ENCODE results near the gene IFI44L.

Gene IFI44L

DNA sequence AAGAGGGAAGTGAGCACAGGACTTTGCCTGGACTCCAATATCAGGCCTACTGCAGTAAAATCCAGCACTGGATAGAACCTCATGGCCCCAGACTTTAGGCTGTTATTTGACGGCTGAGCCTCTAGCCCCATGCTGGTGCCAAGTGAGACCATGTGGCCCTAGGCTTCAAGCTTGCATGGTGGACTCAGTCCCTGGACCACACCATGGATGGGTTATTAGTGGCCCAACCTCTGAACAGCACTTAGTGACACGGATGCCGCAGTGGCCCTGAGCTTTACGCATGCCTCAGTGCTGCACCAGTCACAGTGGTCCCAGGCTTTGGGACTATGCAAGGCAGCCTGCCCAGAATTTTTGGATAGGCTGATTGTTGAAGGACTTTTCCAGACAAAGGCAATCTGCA lies 13.0 kb downstream of the IFI44L start:
- no peak overlapping the region for H3K4me3 ChIP-seq (ENCODE audit: extremely low read depth, insufficient read depth, low read length, poor library complexity, severe bottlenecking)
- no peak overlapping the region for H3K27ac ChIP-seq (ENCODE audit: low read depth, low read length, severe bottlenecking)
- WGBS, 2 experiments (ENCODE audit: insufficient coverage in 2 of 2), result 92 to 93% methylated on average over 4 of the region's 4 CpGs
- no peaks in the 10 kb centered on the region for H3K4me1 ChIP-seq (ENCODE audit: control insufficient read depth, insufficient read depth, low read length, poor library complexity, severe bottlenecking)
- no peaks in the 10 kb centered on the region for H3K36me3 ChIP-seq (ENCODE audit: control insufficient read depth, insufficient read depth, low read length)
- H3K9me3 ChIP-seq (ENCODE audit: control insufficient read depth, low read length), result no peaks in the 10 kb centered on the region

DNA sequence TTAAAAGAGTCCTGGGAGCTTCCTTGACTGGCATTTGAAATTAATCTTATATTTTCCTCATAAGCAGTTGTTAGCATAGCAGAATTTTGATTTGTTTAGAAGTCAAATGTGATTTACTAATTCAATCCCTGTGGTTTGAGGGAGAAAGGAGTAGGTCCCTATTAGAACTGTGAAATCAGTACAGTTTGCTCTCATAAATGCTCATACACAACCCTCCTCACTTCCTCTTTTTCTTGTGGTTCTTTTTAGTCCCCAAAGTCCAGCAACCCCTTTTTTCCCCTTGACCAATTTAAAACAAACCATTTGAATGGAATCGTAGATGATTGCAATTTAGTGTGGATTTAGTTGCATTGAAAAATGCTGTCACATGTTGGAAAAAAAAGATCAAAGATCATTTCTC lies 20.2 kb downstream of the IFI44L start:
- no CpG with 5 or more reads among the region's 1 CpG for WGBS, 2 experiments (ENCODE audit: insufficient coverage in 2 of 2)
- no peaks in the 10 kb centered on the region for H3K4me1 ChIP-seq (ENCODE audit: control insufficient read depth, insufficient read depth, low read length, poor library complexity, severe bottlenecking)
- no peak overlapping the region for H3K27ac ChIP-seq (ENCODE audit: low read depth, low read length, severe bottlenecking)
- no peak overlapping the region for H3K4me3 ChIP-seq (ENCODE audit: extremely low read depth, insufficient read depth, low read length, poor library complexity, severe bottlenecking)
- peaks cover 4% of the 10 kb centered on the region for H3K9me3 ChIP-seq (ENCODE audit: control insufficient read depth, low read length)
- no peaks in the 10 kb centered on the region for H3K36me3 ChIP-seq (ENCODE audit: control insufficient read depth, insufficient read depth, low read length)

DNA sequence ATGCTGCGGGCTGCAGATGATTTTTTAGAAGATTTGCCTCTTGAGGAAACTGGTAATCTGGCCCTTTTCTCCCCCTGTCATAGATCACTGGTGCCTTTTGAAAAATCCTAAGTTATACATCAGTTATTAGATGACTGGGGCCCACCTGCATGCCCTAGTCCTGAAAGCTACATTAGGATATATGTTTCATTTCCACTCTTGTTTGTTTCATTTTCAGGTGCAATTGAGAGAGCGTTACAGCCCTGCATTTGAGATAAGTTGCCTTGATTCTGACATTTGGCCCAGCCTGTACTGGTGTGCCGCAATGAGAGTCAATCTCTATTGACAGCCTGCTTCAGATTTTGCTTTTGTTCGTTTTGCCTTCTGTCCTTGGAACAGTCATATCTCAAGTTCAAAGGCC lies 21.3 kb downstream of the IFI44L start:
- no peaks in the 10 kb centered on the region for H3K36me3 ChIP-seq (ENCODE audit: control insufficient read depth, insufficient read depth, low read length)
- no peak overlapping the region for H3K4me3 ChIP-seq (ENCODE audit: extremely low read depth, insufficient read depth, low read length, poor library complexity, severe bottlenecking)
- 79 to 94% methylated on average over 3 of the region's 4 CpGs for WGBS, 2 experiments (ENCODE audit: insufficient coverage in 2 of 2)
- H3K9me3 ChIP-seq (ENCODE audit: control insufficient read depth, low read length), result peaks cover 7% of the 10 kb centered on the region
- no peaks in the 10 kb centered on the region for H3K4me1 ChIP-seq (ENCODE audit: control insufficient read depth, insufficient read depth, low read length, poor library complexity, severe bottlenecking)
- no peak overlapping the region for H3K27ac ChIP-seq (ENCODE audit: low read depth, low read length, severe bottlenecking)

DNA sequence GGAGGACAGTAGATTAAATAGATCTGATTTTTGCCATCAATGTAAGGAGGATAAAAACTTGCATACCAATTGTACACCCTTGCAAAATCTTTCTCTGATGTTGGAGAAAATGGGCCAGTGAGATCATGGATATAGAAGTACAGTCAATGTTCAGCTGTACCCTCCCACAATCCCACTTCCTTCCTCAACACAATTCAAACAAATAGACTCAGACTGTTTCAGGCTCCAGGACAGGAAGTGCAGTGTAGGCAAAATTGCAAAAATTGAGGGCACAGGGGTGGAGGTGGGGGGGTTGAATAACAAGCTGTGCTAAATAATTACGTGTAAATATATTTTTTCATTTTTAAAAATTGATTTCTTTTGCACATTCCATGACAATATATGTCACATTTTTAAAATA lies 25.5 kb downstream of the IFI44L start:
- H3K27ac ChIP-seq (ENCODE audit: low read depth, low read length, severe bottlenecking), result no peak overlapping the region
- H3K4me3 ChIP-seq (ENCODE audit: extremely low read depth, insufficient read depth, low read length, poor library complexity, severe bottlenecking), result no peak overlapping the region
- no peaks in the 10 kb centered on the region for H3K36me3 ChIP-seq (ENCODE audit: control insufficient read depth, insufficient read depth, low read length)
- WGBS, 2 experiments (ENCODE audit: insufficient coverage in 2 of 2), result no CpG with 5 or more reads among the region's 1 CpG
- peaks cover 11% of the 10 kb centered on the region for H3K9me3 ChIP-seq (ENCODE audit: control insufficient read depth, low read length)
- no peaks in the 10 kb centered on the region for H3K4me1 ChIP-seq (ENCODE audit: control insufficient read depth, insufficient read depth, low read length, poor library complexity, severe bottlenecking)

DNA sequence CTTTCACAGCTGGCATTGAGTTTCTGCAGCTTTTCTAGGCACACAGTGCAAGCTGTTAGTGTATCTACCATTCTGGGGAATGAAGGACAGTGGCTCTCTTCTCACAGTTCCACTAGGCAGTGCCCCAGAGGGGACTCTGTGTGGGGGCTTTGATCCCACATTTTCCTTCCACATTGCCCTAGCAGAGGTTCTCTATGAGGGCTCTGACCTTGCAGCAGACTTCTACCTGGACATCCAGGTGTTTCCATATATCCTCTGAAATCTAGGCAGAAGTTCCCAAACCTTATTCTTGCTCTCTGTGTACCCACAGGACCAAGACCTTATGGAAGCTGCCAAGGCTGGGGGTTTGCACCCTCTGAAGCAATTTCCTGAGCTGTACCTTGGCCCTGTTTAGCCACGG lies 27.0 kb downstream of the IFI44L start:
- Histone ChIP-seq H3K4me1 (ENCODE audit: control insufficient read depth, insufficient read depth, low read length, poor library complexity, severe bottlenecking) (no peaks in the 10 kb centered on the region), H3K9me3 (ENCODE audit: control insufficient read depth, low read length) (peaks cover 11% of the 10 kb centered on the region), H3K36me3 (ENCODE audit: control insufficient read depth, insufficient read depth, low read length) (no peaks in the 10 kb centered on the region), H3K27ac (ENCODE audit: low read depth, low read length, severe bottlenecking) (no peak overlapping the region), H3K4me3 (ENCODE audit: extremely low read depth, insufficient read depth, low read length, poor library complexity, severe bottlenecking) (no peak overlapping the region)
- 100% methylated on average over 1 of the region's 1 CpG for WGBS, 2 experiments (ENCODE audit: insufficient coverage in 2 of 2)

DNA sequence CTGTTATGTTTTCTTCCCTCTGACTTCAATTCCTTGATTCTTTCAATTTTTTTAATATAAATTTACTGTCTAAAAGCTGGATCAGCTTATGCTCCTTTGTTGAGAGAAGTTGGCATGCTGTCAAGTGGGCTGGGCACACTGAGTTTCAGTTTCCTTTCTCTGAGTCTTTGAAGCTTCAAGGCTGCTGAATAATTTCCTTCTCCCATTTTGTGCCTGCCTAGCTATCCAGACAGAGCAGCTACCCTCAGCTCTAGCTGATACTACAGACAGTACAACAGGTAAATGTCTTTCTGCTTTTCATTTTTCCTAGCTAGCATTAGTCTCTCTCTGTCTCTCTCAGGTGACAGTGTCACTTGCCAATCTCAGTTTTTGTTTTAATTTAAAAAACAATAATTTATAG lies 29.4 kb downstream of the IFI44L start, which contains the start of gene IFI44:
Gene IFI44 (plus strand): TSS at position 204 of the 400 bp plus-strand sequence. CDS start 365 bp downstream, outside the sequence.
- H3K4me3 ChIP-seq (ENCODE audit: extremely low read depth, insufficient read depth, low read length, poor library complexity, severe bottlenecking), result no peak within 1 kb of the TSS
- H3K27ac ChIP-seq (ENCODE audit: low read depth, low read length, severe bottlenecking), result no peak within 1 kb of the TSS
- H3K9me3 ChIP-seq (ENCODE audit: control insufficient read depth, low read length), result peaks cover 8% of the 10 kb centered on the region
- no peaks in the 10 kb centered on the region for H3K4me1 ChIP-seq (ENCODE audit: control insufficient read depth, insufficient read depth, low read length, poor library complexity, severe bottlenecking)
- H3K36me3 ChIP-seq (ENCODE audit: control insufficient read depth, insufficient read depth, low read length), result no peaks in the 10 kb centered on the region

DNA sequence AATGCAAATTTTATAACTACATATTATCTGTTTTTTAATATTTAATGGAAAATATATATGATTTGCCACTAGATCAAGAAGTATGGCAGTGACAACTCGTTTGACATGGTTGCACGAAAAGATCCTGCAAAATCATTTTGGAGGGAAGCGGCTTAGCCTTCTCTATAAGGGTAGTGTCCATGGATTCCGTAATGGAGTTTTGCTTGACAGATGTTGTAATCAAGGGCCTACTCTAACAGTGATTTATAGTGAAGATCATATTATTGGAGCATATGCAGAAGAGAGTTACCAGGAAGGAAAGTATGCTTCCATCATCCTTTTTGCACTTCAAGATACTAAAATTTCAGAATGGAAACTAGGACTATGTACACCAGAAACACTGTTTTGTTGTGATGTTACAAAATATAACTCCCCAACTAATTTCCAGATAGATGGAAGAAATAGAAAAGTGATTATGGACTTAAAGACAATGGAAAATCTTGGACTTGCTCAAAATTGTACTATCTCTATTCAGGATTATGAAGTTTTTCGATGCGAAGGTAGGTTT lies 29.9 kb downstream of the IFI44L start:
- H3K4me3 ChIP-seq (ENCODE audit: extremely low read depth, insufficient read depth, low read length, poor library complexity, severe bottlenecking), result no peak overlapping the region
- no peak overlapping the region for H3K27ac ChIP-seq (ENCODE audit: low read depth, low read length, severe bottlenecking)
- no peaks in the 10 kb centered on the region for H3K4me1 ChIP-seq (ENCODE audit: control insufficient read depth, insufficient read depth, low read length, poor library complexity, severe bottlenecking)
- peaks cover 8% of the 10 kb centered on the region for H3K9me3 ChIP-seq (ENCODE audit: control insufficient read depth, low read length)
- WGBS, 2 experiments (ENCODE audit: insufficient coverage in 2 of 2), result 79 to 85% methylated on average over 4 to 5 of the region's 6 CpGs
- H3K36me3 ChIP-seq (ENCODE audit: control insufficient read depth, insufficient read depth, low read length), result no peaks in the 10 kb centered on the region

DNA sequence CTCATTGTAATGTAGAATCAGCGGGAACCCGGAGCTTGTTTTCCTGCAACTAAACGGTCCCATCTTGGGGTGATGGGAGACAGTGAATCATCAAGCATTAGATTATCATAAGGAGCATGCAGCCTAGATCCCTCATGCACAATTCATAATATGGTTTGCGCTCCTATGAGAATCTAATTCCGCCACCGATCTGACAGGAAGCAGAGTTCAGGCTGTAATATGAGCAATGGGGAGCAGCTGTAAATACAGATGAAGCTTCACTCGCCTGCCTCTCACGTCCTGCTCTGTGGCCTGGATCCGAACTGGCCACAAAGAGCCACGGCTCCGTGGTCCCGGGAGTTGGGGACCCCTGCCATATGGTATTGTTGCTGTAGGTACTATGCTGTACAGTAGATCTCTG lies 31.0 kb downstream of the IFI44L start:
- no peaks in the 10 kb centered on the region for H3K4me1 ChIP-seq (ENCODE audit: control insufficient read depth, insufficient read depth, low read length, poor library complexity, severe bottlenecking)
- no peak overlapping the region for H3K4me3 ChIP-seq (ENCODE audit: extremely low read depth, insufficient read depth, low read length, poor library complexity, severe bottlenecking)
- WGBS, 2 experiments (ENCODE audit: insufficient coverage in 2 of 2), result 82 to 88% methylated on average over 6 to 9 of the region's 12 CpGs
- H3K27ac ChIP-seq (ENCODE audit: low read depth, low read length, severe bottlenecking), result no peak overlapping the region
- peaks cover 6% of the 10 kb centered on the region for H3K9me3 ChIP-seq (ENCODE audit: control insufficient read depth, low read length)
- no peaks in the 10 kb centered on the region for H3K36me3 ChIP-seq (ENCODE audit: control insufficient read depth, insufficient read depth, low read length)

DNA sequence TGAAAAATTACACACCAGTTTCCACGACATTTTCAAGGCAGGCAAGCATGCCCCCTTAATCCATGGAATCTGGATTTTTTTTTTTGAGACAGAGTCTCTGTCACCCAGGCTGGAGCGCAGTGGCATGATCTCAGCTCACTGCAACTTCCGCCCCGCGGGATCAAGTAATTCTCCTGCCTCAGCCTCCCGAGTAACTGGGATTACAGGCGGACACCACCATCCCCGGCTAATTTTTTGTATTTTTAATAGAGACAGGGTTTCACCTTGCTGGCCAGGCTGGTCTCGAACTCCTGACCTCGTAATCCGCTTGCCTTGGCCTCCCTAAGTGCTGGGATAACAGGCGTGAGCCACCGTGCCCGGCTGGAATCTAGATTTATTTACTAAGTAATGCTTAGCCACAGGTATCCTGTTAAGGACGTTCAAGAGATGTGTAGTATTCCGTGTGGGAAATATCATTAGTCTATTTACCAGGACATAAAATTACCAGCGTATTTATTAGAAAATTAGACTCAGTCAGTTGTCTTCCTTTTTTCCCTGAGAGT lies 31.8 kb downstream of the IFI44L start:
- Histone ChIP-seq H3K27ac (ENCODE audit: low read depth, low read length, severe bottlenecking) (no peak overlapping the region), H3K36me3 (ENCODE audit: control insufficient read depth, insufficient read depth, low read length) (no peaks in the 10 kb centered on the region), H3K4me1 (ENCODE audit: control insufficient read depth, insufficient read depth, low read length, poor library complexity, severe bottlenecking) (no peaks in the 10 kb centered on the region), H3K9me3 (ENCODE audit: control insufficient read depth, low read length) (peaks cover 3% of the 10 kb centered on the region), H3K4me3 (ENCODE audit: extremely low read depth, insufficient read depth, low read length, poor library complexity, severe bottlenecking) (no peak overlapping the region)
- WGBS, 2 experiments (ENCODE audit: insufficient coverage in 2 of 2), result 89 to 93% methylated on average over 13 to 15 of the region's 17 CpGs

DNA sequence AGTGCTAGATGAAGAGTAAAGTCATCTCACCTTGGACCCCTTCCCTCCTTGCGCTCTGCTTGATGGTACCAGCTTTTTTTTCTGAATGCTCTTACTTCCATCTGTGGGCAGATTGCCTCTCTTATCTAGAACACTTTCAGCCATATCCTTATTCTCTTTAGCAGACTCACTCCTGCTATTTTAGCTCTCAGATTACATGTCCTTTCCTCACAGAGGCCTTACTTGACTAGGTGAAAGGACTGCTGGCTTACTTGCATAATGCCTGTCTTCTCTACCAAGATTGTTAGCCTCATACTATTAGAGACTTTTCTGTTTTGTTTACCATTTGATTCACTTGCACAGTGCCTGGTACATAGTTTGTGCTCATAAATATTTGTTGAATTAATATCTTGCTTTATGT lies 38.7 kb downstream of the IFI44L start:
- WGBS, 2 experiments (ENCODE audit: insufficient coverage in 2 of 2), result 90 to 100% methylated on average over 1 of the region's 1 CpG
- H3K9me3 ChIP-seq (ENCODE audit: control insufficient read depth, low read length), result no peaks in the 10 kb centered on the region
- no peak overlapping the region for H3K27ac ChIP-seq (ENCODE audit: low read depth, low read length, severe bottlenecking)
- no peak overlapping the region for H3K4me3 ChIP-seq (ENCODE audit: extremely low read depth, insufficient read depth, low read length, poor library complexity, severe bottlenecking)
- no peaks in the 10 kb centered on the region for H3K36me3 ChIP-seq (ENCODE audit: control insufficient read depth, insufficient read depth, low read length)
- H3K4me1 ChIP-seq (ENCODE audit: control insufficient read depth, insufficient read depth, low read length, poor library complexity, severe bottlenecking), result no peaks in the 10 kb centered on the region

DNA sequence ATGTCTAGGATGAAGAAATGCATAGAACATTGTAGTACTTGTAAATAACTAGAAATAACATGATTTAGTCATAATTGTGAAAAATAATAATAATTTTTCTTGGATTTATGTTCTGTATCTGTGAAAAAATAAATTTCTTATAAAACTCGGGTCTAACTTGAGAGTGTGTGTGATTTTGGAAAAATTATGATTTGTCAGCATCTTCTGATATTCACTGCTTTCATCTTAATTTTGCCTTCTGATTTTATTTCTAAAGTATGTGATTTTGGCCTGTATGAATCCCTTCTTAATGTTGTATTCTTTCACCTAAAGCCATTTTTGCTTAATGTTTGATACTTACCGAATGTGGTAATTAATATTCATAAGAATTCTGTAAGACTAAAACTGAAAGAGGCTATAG lies 43.7 kb downstream of the IFI44L start:
- Histone ChIP-seq H3K27ac (ENCODE audit: low read depth, low read length, severe bottlenecking) (no peak overlapping the region), H3K36me3 (ENCODE audit: control insufficient read depth, insufficient read depth, low read length) (no peaks in the 10 kb centered on the region), H3K4me1 (ENCODE audit: control insufficient read depth, insufficient read depth, low read length, poor library complexity, severe bottlenecking) (no peaks in the 10 kb centered on the region), H3K4me3 (ENCODE audit: extremely low read depth, insufficient read depth, low read length, poor library complexity, severe bottlenecking) (no peak overlapping the region), H3K9me3 (ENCODE audit: control insufficient read depth, low read length) (no peaks in the 10 kb centered on the region)
- no CpG with 5 or more reads among the region's 2 CpGs for WGBS, 2 experiments (ENCODE audit: insufficient coverage in 2 of 2)

All from mesodermal cell (in vitro differentiated cells).